A549 treated with CORT108297 at 1 μM for 4 hours (cell line): ENCODE measurements around the gene NHLRC1. TPM values are rescaled to one million over a fixed set of nuclear protein-coding genes. Genes with fewer than 3 reads are reported as not detected.

Experiments
- total RNA-seq: library from RNA; stranded (reverse); fragments of 200-300 nt; extraction: Qiagen RNA extraction; gene quantifications from 5 replicates; pipeline ENCODE4 v1.2.3, GENCODE V29; 2022

The NHLRC1 gene
- total RNA-seq = 1.4 to 2.3 TPM (median 1.9 TPM) in 5 replicates

GRCh38 chr6:18122128-18123093, at the start of gene NHLRC1:
Gene NHLRC1 (minus strand): TSS chr6:18122677. CDS start chr6:18122606, 71 bp downstream.

GRCh38 chr6:18155150-18155863, 32.8 kb upstream of the NHLRC1 start, which contains the start of gene KDM1B:
Gene KDM1B (plus strand): TSS chr6:18155422. CDS start chr6:18159896, 4,474 bp downstream.

GRCh38 chr6:18154507-18155149, 32.2 kb upstream of the NHLRC1 start, which contains the start of gene TPMT:
Gene TPMT (minus strand): TSS chr6:18155077. CDS start chr6:18149127, 5,950 bp downstream.

Other genes with a start within 250 kb of the NHLRC1 start
- gene KIF13A, start 135.0 kb downstream of the NHLRC1 start, total RNA-seq = 18.9 to 23.2 TPM (median 20.6 TPM) in 5 replicates
- gene TPMT, start 32.4 kb upstream of the NHLRC1 start, total RNA-seq = 5.7 to 6.9 TPM (median 5.8 TPM) in 5 replicates
- gene KDM1B, start 32.7 kb upstream of the NHLRC1 start, total RNA-seq = 6.3 to 7.9 TPM (median 7.7 TPM) in 5 replicates
- 67.1 to 116 TPM (median 86.2 TPM) in 5 replicates for gene DEK, start 141.9 kb upstream of the NHLRC1 start, total RNA-seq